DND-41 (cell line): ENCODE results near the gene FBLN7.

Experiments used
- ATAC-seq: fragments of 200-7000 bp; cut with Tn5 transposase; 3 replicates; pipeline ENCODE4 v1.9.1; 2021; ENCODE audit warnings: low read depth; ENCODE audit not compliant: insufficient read depth
- DNase-seq: peaks from one replicate; pipeline ENCODE4 v3.0.0-alpha.2; 2020
- H2AFZ ChIP-seq: 2 replicates; pipeline ENCODE4 v1.6.0; 2012; ENCODE audit warnings: low read depth, low read length
- H3K27ac ChIP-seq: 2 replicates; pipeline ENCODE4 v1.5.1; 2012; ENCODE audit warnings: low read length, inconsistent platforms
- H3K27me3 ChIP-seq: fragments of 200-600 bp; sonication (generic); 2 replicates; pipeline ENCODE4 v1.6.0; 2012; ENCODE audit warnings: low read length, mild to moderate bottlenecking, inconsistent platforms; ENCODE audit not compliant: insufficient read depth, poor library complexity
- H3K36me3 ChIP-seq: 2 replicates; pipeline ENCODE4 v1.5.1; 2012; ENCODE audit warnings: low read length, inconsistent platforms; ENCODE audit not compliant: insufficient read depth
- H3K4me1 ChIP-seq: 2 replicates; pipeline ENCODE4 v1.5.1; 2012; ENCODE audit warnings: mild to moderate bottlenecking, low read length; ENCODE audit not compliant: insufficient read depth
- H3K4me2 ChIP-seq: 2 replicates; pipeline ENCODE4 v1.6.0; 2012; ENCODE audit warnings: mild to moderate bottlenecking, moderate library complexity, low read length, inconsistent platforms; ENCODE audit not compliant: insufficient read depth
- H3K4me3 ChIP-seq, 2 experiments: fragments of 200-600 bp in 1 of 2; shearing (Covaris generic) in 1 of 2; 2 replicates each; pipeline ENCODE4 v1.5.1; 2012 to 2016; ENCODE audit warnings: inconsistent platforms in 2 of 2, low read length in 2 of 2, mild to moderate bottlenecking in 2 of 2, low read depth in 1 of 2, moderate library complexity in 1 of 2
- H3K79me2 ChIP-seq: 2 replicates; pipeline ENCODE4 v1.6.0; 2012; ENCODE audit warnings: low read length, inconsistent platforms; ENCODE audit not compliant: insufficient read depth
- H3K9ac ChIP-seq: 2 replicates; pipeline ENCODE4 v1.6.0; 2012; ENCODE audit warnings: low read depth, mild to moderate bottlenecking, inconsistent platforms, low read length, moderate library complexity
- H3K9me3 ChIP-seq: 2 replicates; pipeline ENCODE4 v1.5.1; 2012; ENCODE audit warnings: low read length, moderate library complexity, mild to moderate bottlenecking, inconsistent platforms; ENCODE audit not compliant: insufficient read depth, severe bottlenecking
- H4K20me1 ChIP-seq: 2 replicates; pipeline ENCODE4 v1.6.0; 2012; ENCODE audit warnings: low read length; ENCODE audit not compliant: insufficient read depth
- EZH2 ChIP-seq: IDR thresholded peaks from 3 replicates; pipeline ENCODE4 v1.6.1; 2012; ENCODE audit warnings: borderline replicate concordance, low read depth, mild to moderate bottlenecking, moderate library complexity, low read length, inconsistent platforms; ENCODE audit not compliant: severe bottlenecking
- TF ChIP-seq, protein P1 (sequence below): IDR thresholded peaks from 2 replicates; pipeline ENCODE4 v1.5.1; 2012; ENCODE audit warnings: borderline replicate concordance, low read length, moderate library complexity, mild to moderate bottlenecking; ENCODE audit not compliant: poor library complexity, severe bottlenecking; ENCODE audit errors: extremely low read depth

Gene FBLN7

DNA sequence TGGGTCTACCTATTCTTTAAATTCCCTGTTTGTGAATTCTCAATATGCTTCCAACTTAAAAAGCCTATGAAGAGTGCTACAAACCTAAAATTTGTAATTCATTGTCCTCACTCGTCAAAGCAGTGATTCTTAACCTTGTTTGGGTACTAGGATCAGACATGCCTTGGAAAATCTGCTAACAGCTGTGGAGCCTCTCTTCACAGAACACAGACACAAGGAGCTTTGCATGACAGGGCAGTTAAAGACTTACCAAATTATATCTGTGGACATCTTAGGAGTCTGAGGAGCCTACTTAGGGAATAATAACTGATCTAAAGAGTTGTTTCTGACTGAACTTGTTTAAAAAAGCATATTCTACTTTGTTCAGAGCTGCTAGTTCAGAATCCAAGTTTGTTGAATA is 45.0 kb upstream of the FBLN7 start:
- no peak overlapping the region for H3K9ac ChIP-seq
- H3K79me2 ChIP-seq = no peaks in the 10 kb centered on the region
- no peak overlapping the region for H2AFZ ChIP-seq
- DNase-seq = no peak
- no peak overlapping the region for H3K27ac ChIP-seq
- H3K4me1 ChIP-seq = no peaks in the 10 kb centered on the region
- H3K9me3 ChIP-seq = no peaks in the 10 kb centered on the region
- no peak for TF ChIP-seq EZH2
- TF ChIP-seq, protein P1, sequence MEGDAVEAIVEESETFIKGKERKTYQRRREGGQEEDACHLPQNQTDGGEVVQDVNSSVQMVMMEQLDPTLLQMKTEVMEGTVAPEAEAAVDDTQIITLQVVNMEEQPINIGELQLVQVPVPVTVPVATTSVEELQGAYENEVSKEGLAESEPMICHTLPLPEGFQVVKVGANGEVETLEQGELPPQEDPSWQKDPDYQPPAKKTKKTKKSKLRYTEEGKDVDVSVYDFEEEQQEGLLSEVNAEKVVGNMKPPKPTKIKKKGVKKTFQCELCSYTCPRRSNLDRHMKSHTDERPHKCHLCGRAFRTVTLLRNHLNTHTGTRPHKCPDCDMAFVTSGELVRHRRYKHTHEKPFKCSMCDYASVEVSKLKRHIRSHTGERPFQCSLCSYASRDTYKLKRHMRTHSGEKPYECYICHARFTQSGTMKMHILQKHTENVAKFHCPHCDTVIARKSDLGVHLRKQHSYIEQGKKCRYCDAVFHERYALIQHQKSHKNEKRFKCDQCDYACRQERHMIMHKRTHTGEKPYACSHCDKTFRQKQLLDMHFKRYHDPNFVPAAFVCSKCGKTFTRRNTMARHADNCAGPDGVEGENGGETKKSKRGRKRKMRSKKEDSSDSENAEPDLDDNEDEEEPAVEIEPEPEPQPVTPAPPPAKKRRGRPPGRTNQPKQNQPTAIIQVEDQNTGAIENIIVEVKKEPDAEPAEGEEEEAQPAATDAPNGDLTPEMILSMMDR = no peak
- H4K20me1 ChIP-seq = no peaks in the 10 kb centered on the region
- H3K36me3 ChIP-seq = peaks cover 41% of the 10 kb centered on the region
- no peak for ATAC-seq
- H3K4me3 ChIP-seq = no peak overlapping the region
- no peak overlapping the region for H3K4me2 ChIP-seq
- no peaks in the 10 kb centered on the region for H3K27me3 ChIP-seq

DNA sequence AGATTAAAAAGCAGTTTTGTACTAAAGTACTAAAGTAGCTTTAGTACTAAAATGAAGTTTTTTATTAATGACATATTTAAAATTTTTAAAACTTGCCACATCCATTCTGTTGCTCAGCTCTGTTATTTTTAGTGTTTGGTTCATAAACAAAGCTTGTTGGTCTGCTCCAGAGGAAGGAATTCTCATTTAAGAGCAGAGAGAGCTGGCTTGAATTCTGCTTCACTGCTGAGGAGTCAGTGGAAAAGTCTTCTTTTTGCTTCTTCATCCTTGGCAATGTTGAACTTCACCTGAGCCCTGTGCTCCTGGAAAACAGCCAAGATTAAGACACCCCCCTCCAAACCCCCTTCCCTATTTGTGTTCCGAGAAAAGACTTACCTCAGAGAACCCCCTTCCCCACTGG is 42.5 kb upstream of the FBLN7 start:
- H3K9ac ChIP-seq = no peak overlapping the region
- H3K27me3 ChIP-seq = no peaks in the 10 kb centered on the region
- no peak overlapping the region for H2AFZ ChIP-seq
- no peaks in the 10 kb centered on the region for H3K79me2 ChIP-seq
- H3K9me3 ChIP-seq = no peaks in the 10 kb centered on the region
- H3K4me3 ChIP-seq = no peak overlapping the region
- H4K20me1 ChIP-seq = no peaks in the 10 kb centered on the region
- no peak overlapping the region for H3K4me2 ChIP-seq
- H3K4me1 ChIP-seq = no peaks in the 10 kb centered on the region
- TF ChIP-seq, protein P1 = no peak
- no peak for TF ChIP-seq EZH2
- H3K27ac ChIP-seq = no peak overlapping the region
- no peak for DNase-seq
- no peak for ATAC-seq
- peaks cover 36% of the 10 kb centered on the region for H3K36me3 ChIP-seq

DNA sequence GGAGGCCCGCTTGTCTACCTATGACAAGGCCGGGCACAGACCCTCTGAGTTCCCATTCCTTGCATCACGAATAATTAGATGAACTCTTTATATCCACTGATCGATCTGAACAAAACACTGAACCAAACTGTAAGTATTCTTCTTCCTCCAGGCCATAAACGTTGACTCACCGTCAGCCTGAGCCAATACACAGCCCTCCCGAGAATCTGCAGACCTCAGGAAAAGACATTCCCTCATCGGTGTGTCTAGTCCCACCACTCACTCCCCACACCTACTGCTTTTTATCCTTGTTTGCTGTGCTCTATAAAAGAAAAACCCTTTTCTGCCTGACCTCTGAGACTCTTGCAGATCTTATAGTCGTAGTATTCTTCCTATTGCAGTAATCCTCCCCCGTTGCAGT is 42.1 kb upstream of the FBLN7 start:
- Histone ChIP-seq H3K4me2 (no peak overlapping the region), H3K27me3 (no peaks in the 10 kb centered on the region), H4K20me1 (no peaks in the 10 kb centered on the region), H3K4me1 (no peaks in the 10 kb centered on the region), H3K9ac (no peak overlapping the region), H2AFZ (no peak overlapping the region), H3K36me3 (peaks cover 37% of the 10 kb centered on the region), H3K9me3 (no peaks in the 10 kb centered on the region), H3K4me3 (no peak overlapping the region), H3K27ac (no peak overlapping the region), H3K79me2 (no peaks in the 10 kb centered on the region)
- no peak for DNase-seq
- no peak for ATAC-seq
- TF ChIP-seq EZH2 = no peak
- TF ChIP-seq, protein P1 = no peak
